Left ventricle myocardium inferior (tissue), 1 donor: ENCODE results near the gene SLC16A5. TPM values are rescaled to one million over a fixed set of nuclear protein-coding genes. Genes with fewer than 3 reads are reported as not detected.
A peak's percentile ranks its signal among the peaks of the same experiment; 100 is the strongest.

ENCODE experiments used
- DNase-seq: peaks from one replicate; pipeline ENCODE4 v3.0.0-alpha.2; 2020
- H3K27ac ChIP-seq: fragments of 200-600 bp; replicated peaks from 2 replicates; pipeline ENCODE4 v1.8.0; 2021
- H3K27me3 ChIP-seq: fragments of 200-600 bp; 2 replicates; pipeline ENCODE4 v1.8.0; 2021; ENCODE audit warnings: low read depth
- H3K36me3 ChIP-seq: fragments of 200-600 bp; 2 replicates; pipeline ENCODE4 v1.8.0; 2021
- H3K4me1 ChIP-seq: fragments of 200-600 bp; 2 replicates; pipeline ENCODE4 v1.8.0; 2021
- H3K4me3 ChIP-seq: fragments of 200-600 bp; 2 replicates; pipeline ENCODE4 v1.8.0; 2021; ENCODE audit warnings: mild to moderate bottlenecking, moderate library complexity
- H3K9me3 ChIP-seq: fragments of 200-600 bp; replicated peaks from 2 replicates; pipeline ENCODE4 v1.8.0; 2021
- CTCF ChIP-seq: fragments of 200-600 bp; IDR thresholded peaks from 2 replicates; pipeline ENCODE4 v1.8.0; 2021; ENCODE audit warnings: antibody characterized with exemption, mild to moderate bottlenecking, borderline replicate concordance
- intact Hi-C: fragments of 100-400 bp; cut with micrococcal nuclease; formaldehyde crosslinking; loops from one replicate; pipeline ENCODE4 v1.11.0; 2022
- total RNA-seq: library from RNA; stranded (reverse); fragmentation: NEBNext Ultra II Directional; extraction: Animal tissue kit (Norgen Biotek cat#: 25700); gene quantifications from one replicate; pipeline ENCODE4 v1.2.1, GENCODE V29; 2021
- donor health status: DM: no; HTN: yes; CAD: no; lungs with severe emphysema.

Gene SLC16A5
- total RNA-seq, 1 donor from 2014 or later, result 8.4 TPM

GRCh38 chr17:75146592-75146991, 58.8 kb downstream of the SLC16A5 start:
- Histone ChIP-seq H3K4me3 (no peak overlapping the region), H3K27me3 (no peaks in the 10 kb centered on the region), H3K9me3 (no peaks in the 10 kb centered on the region), H3K27ac (no peak overlapping the region), H3K4me1 (no peaks in the 10 kb centered on the region), H3K36me3 (peaks cover 19% of the 10 kb centered on the region)
- TF ChIP-seq CTCF, result no peak
- no peak for DNase-seq
- intact Hi-C loops, result no loop called here

GRCh38 chr17:75147878-75148546, 60.3 kb downstream of the SLC16A5 start:
- peaks cover 5% of the 10 kb centered on the region for H3K4me1 ChIP-seq
- no peaks in the 10 kb centered on the region for H3K27me3 ChIP-seq
- no peaks in the 10 kb centered on the region for H3K9me3 ChIP-seq
- peaks cover 19% of the 10 kb centered on the region for H3K36me3 ChIP-seq
- no peak overlapping the region for H3K4me3 ChIP-seq
- no peak for DNase-seq
- no peak overlapping the region for H3K27ac ChIP-seq
- intact Hi-C loops, result no loop called here
- TF ChIP-seq CTCF, result no peak

GRCh38 chr17:75151930-75152329, 64.2 kb downstream of the SLC16A5 start:
- Histone ChIP-seq H3K36me3 (peaks cover 5% of the 10 kb centered on the region), H3K9me3 (no peaks in the 10 kb centered on the region), H3K27ac (no peak overlapping the region), H3K4me3 (no peak overlapping the region), H3K4me1 (peaks cover 22% of the 10 kb centered on the region), H3K27me3 (no peaks in the 10 kb centered on the region)
- intact Hi-C loops, result no loop called here
- TF ChIP-seq CTCF, result no peak
- no peak for DNase-seq

- intact Hi-C loops, result no loop called here
- Histone ChIP-seq H3K36me3 (no peaks in the 10 kb centered on the region), H3K27ac (no peak overlapping the region), H3K27me3 (no peaks in the 10 kb centered on the region), H3K9me3 (no peaks in the 10 kb centered on the region), H3K4me1 (peaks cover 22% of the 10 kb centered on the region), H3K4me3 (peak overlapping the region; percentile 75)
- TF ChIP-seq CTCF, result no peak
- no peak for DNase-seq
Measured at GRCh38 chr17:75152523-75152921, 64.8 kb downstream of the SLC16A5 start.

- peaks cover 22% of the 10 kb centered on the region for H3K4me1 ChIP-seq
- no peak for DNase-seq
- no peak for TF ChIP-seq CTCF
Measured at GRCh38 chr17:75152922-75153779, 65.4 kb downstream of the SLC16A5 start.

More at GRCh38 chr17:75152922-75153779, 65.4 kb downstream of the SLC16A5 start:
- Histone ChIP-seq H3K27ac (no peak overlapping the region), H3K9me3 (no peaks in the 10 kb centered on the region), H3K27me3 (no peaks in the 10 kb centered on the region), H3K36me3 (no peaks in the 10 kb centered on the region), H3K4me3 (peak overlapping the region; percentile 75)
- intact Hi-C loops, result no loop called here
